ENCODE measurements around the gene LPP. TPM values are rescaled to one million over a fixed set of nuclear protein-coding genes. Genes with fewer than 3 reads are reported as not detected.

Gene LPP
- total RNA-seq, 4 donors from 2014 or later, result 56.0 to 65.7 (median 58.1) TPM

GRCh38 chr3:188339410-188340295 is 185.7 kb downstream of the LPP start:
- in situ Hi-C loops (cut with MboI; ENCODE audit: low sequenced_read_pairs in 4 of 4) (loop anchor here in 1 of 4 donors (10.0 kb wide), 1 partner anchor 595 kb away; the partner anchor contains the start of gene BCL6), intact Hi-C loops (cut with DNase I; ENCODE audit: low total_unique reads) (no loop called here)
- Histone ChIP-seq H3K4me3 (no peak overlapping the region), H3K27ac (peak overlapping the region; percentile 63 to 91 (median 66)), H3K9me3 (no peaks in the 10 kb centered on the region), H3K27me3 (no peaks in the 10 kb centered on the region), H3K36me3 (no peaks in the 10 kb centered on the region), H3K4me1 (peaks cover 53 to 56% of the 10 kb centered on the region in 2 donors)
- TF ChIP-seq POLR2A (IDR thresholded peaks at IDR 0.05), result peak; percentile 51 to 61
- no peak for TF ChIP-seq CTCF (IDR thresholded peaks at IDR 0.05 in 4 of 5, conservative IDR thresholded peaks at IDR 0.05 in 1 of 5)
- DNase-seq, result peak in 1 of 2 donors; percentile 53
- peak; percentile 36 to 38 for ATAC-seq

GRCh38 chr3:188341501-188341900 is 187.5 kb downstream of the LPP start:
- H3K4me1 ChIP-seq, result peaks cover 60 to 65% of the 10 kb centered on the region in 2 donors
- in situ Hi-C loops (cut with MboI; ENCODE audit: low sequenced_read_pairs in 4 of 4), result loop anchor here in 1 of 4 donors (10.0 kb wide), 1 partner anchor 597 kb away; the partner anchor contains the start of gene BCL6
- peak overlapping the region; percentile 63 to 93 (median 80) for H3K27ac ChIP-seq

DNA sequence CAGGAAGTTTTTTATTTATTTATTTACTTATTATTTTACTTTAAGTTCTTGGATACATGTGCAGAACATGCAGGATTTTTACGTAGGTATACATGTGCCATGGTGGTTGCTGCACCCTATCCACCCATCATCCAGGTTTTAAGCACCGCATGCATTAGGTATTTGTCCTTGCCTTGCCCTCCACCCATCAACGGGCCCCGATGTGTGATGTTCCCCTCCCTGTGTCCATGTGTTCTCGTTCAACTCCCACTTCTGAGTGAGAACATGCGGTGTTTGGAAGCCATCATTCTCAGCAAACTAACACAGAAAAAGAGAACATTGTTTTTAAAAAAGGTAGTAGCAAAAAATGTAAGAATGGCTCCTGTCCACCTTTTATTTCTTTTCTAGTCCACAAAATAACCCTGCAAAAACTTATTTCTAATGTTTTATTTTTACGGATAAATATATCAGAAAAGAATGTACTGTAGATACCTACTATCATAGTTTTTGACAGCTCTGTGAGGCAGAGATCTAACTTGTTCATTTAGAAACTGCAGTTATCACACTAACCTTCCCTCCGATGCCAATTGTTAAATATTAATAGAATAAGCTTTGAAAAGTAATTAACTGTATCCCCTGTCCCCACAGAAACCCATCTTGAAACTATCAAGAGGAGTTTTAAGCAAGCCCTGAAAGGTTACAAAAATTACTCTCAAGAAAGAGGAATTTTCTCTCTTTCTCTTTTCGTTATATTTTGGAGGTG is 189.2 kb downstream of the LPP start:
- H3K9me3 ChIP-seq, result no peaks in the 10 kb centered on the region
- TF ChIP-seq POLR2A (IDR thresholded peaks at IDR 0.05) (no peak), CTCF (IDR thresholded peaks at IDR 0.05 in 4 of 5, conservative IDR thresholded peaks at IDR 0.05 in 1 of 5) (no peak)
- H3K4me1 ChIP-seq, result peaks cover 61 to 70% of the 10 kb centered on the region in 2 donors
- no peak for DNase-seq
- intact Hi-C loops (cut with DNase I; ENCODE audit: low total_unique reads), result loop anchor here (2.0 kb wide), 1 partner anchor 122 kb away; no protein-coding TSS in a partner anchor
- H3K4me3 ChIP-seq, result peak overlapping the region in 2 of 4 donors; percentile 21 to 33
- H3K27me3 ChIP-seq, result no peaks in the 10 kb centered on the region
- in situ Hi-C loops (cut with MboI; ENCODE audit: low sequenced_read_pairs in 4 of 4), result loop anchor here in 1 of 4 donors (10.0 kb wide), 1 partner anchor 598 kb away; the partner anchor contains the start of gene BCL6
- peak overlapping the region; percentile 87 to 93 (median 91) for H3K27ac ChIP-seq
- no peaks in the 10 kb centered on the region for H3K36me3 ChIP-seq
- no peak for ATAC-seq

More at GRCh38 chr3:188341501-188341900, 187.5 kb downstream of the LPP start:
- Histone ChIP-seq H3K9me3 (no peaks in the 10 kb centered on the region), H3K4me3 (no peak overlapping the region), H3K27me3 (no peaks in the 10 kb centered on the region), H3K36me3 (no peaks in the 10 kb centered on the region)
- TF ChIP-seq POLR2A (IDR thresholded peaks at IDR 0.05), result no peak
- TF ChIP-seq CTCF (IDR thresholded peaks at IDR 0.05 in 4 of 5, conservative IDR thresholded peaks at IDR 0.05 in 1 of 5), result no peak
- DNase-seq (no peak), ATAC-seq (no peak)
- intact Hi-C loops (cut with DNase I; ENCODE audit: low total_unique reads), result no loop called here

DNA sequence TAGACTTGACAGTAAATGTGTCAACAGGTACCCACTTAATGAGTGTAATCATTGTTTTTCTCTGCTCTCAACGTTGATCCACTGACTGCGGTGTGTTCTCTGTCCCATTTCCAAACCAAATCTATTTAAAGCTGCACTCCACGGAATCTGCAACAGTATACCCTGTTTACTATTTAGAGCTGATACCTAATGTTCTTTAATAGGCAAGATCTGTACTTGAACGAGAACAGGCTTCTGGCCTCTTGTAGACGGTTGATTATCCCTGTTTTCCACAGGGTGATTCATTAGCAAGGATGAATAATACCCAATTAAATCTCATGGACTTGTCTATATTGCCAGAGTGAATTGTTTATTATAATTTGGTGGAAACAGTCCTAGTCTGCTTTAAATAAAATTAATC is 189.9 kb downstream of the LPP start:
- Histone ChIP-seq H3K4me1 (peaks cover 61 to 70% of the 10 kb centered on the region in 2 donors), H3K9me3 (no peaks in the 10 kb centered on the region), H3K36me3 (no peaks in the 10 kb centered on the region), H3K27me3 (no peaks in the 10 kb centered on the region), H3K4me3 (peak overlapping the region in 1 of 4 donors; percentile 33), H3K27ac (peak overlapping the region; percentile 87 to 93 (median 91))
- DNase-seq (peak in 1 of 2 donors; percentile 43), ATAC-seq (peak; percentile 94)
- intact Hi-C loops (cut with DNase I; ENCODE audit: low total_unique reads), result loop anchor here (2.0 kb wide), 1 partner anchor 123 kb away; no protein-coding TSS in a partner anchor
- TF ChIP-seq CTCF (IDR thresholded peaks at IDR 0.05 in 4 of 5, conservative IDR thresholded peaks at IDR 0.05 in 1 of 5) (no peak), POLR2A (IDR thresholded peaks at IDR 0.05) (peak in 1 of 2 donors; percentile 78)
- in situ Hi-C loops (cut with MboI; ENCODE audit: low sequenced_read_pairs in 4 of 4), result loop anchor here in 1 of 4 donors (10.0 kb wide), 1 partner anchor 599 kb away; the partner anchor contains the start of gene BCL6

Data from gastrocnemius medialis (tissue), 4 donors.